Mucosa of stomach (tissue), 1 donor: ENCODE data around the gene ACADM.
A peak's percentile ranks its signal among the peaks of the same experiment; 100 is the strongest.
"Not testable (repeated sequence)": the region's sequence is repeated elsewhere in the genome, so short reads cannot be mapped to it uniquely, and the experiment has no call there.

Experiments used
- H3K27me3 ChIP-seq: one replicate; pipeline ENCODE4 v1.7.0; 2013; ENCODE audit warnings: mild to moderate bottlenecking, low read length; ENCODE audit not compliant: control insufficient read depth, insufficient read depth
- H3K36me3 ChIP-seq: one replicate; pipeline ENCODE4 v1.7.0; 2013; ENCODE audit warnings: low read length; ENCODE audit not compliant: control insufficient read depth, insufficient read depth
- H3K4me1 ChIP-seq: one replicate; pipeline ENCODE4 v1.7.0; 2013; ENCODE audit warnings: mild to moderate bottlenecking, low read length; ENCODE audit not compliant: control insufficient read depth, insufficient read depth
- H3K4me3 ChIP-seq: one replicate; pipeline ENCODE4 v1.7.0; 2013; ENCODE audit warnings: low read length
- H3K9ac ChIP-seq: one replicate; pipeline ENCODE4 v1.7.0; 2013; ENCODE audit warnings: mild to moderate bottlenecking, low read length, moderate library complexity
- H3K9me3 ChIP-seq: one replicate; pipeline ENCODE4 v1.7.0; 2013; ENCODE audit warnings: mild to moderate bottlenecking, low read length, moderate library complexity; ENCODE audit not compliant: control insufficient read depth
- donor health status: Pancreatic carcinoma.

ACADM gene

DNA sequence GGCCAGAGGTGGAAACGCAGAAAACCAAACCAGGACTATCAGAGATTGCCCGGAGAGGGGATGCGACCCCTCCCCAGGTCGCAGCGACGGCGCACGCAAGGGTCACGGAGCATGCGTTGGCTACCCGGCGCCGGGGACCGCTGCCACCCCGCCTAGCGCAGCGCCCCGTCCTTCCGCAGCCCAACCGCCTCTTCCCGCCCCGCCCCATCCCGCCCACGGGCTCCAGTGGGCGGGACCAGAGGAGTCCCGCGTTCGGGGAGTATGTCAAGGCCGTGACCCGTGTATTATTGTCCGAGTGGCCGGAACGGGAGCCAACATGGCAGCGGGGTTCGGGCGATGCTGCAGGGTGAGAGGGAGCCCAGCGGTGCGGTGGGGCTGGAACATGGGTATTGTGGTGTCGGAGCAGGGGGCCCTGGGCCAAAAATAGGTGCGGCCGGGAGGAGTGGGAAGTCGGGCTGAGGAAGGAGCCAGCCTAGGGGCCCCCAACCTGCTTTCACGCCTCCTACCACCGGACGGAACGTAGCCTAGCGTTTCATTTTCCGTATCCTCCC lies at the start of gene ACADM:
Gene ACADM, plus strand, starts transcription at position 238 of the 551 bp plus-strand sequence. Its CDS starts 79 bp downstream, at position 317.
- Histone ChIP-seq H3K4me1 (peaks cover 12% of the 10 kb centered on the region), H3K9me3 (no peaks in the 10 kb centered on the region), H3K4me3 (peak within 1 kb of the TSS; percentile 83), H3K27me3 (no peaks in the 10 kb centered on the region), H3K9ac (peak within 1 kb of the TSS; percentile 91), H3K36me3 (no peaks in the 10 kb centered on the region)

DNA sequence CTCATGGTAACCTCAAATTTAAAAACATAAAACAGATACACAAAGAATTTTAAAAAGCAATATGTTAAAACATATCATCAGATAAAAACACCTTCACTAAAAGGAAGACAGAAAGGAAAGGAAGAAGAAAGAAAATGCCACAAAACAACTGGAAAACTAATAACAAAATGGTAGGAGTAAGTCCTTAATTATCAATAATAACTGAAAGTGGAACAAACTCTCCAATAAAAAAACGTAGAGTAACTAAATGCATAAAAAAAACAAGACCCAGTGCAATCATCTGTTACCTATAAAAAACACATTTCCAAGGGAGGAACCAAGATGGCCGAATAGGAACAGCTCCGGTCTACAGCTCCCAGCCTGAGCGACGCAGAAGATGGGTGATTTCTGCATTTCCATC lies 47.1 kb upstream of the ACADM start:
- no peaks in the 10 kb centered on the region for H3K9me3 ChIP-seq
- no peak overlapping the region for H3K9ac ChIP-seq
- H3K36me3 ChIP-seq, result no peaks in the 10 kb centered on the region
- no peaks in the 10 kb centered on the region for H3K4me1 ChIP-seq
- no peak overlapping the region for H3K4me3 ChIP-seq
- no peaks in the 10 kb centered on the region for H3K27me3 ChIP-seq

GRCh38 chr1:75677964-75678363 lies 46.5 kb upstream of the ACADM start:
- not testable (repeated sequence) for H3K9me3 ChIP-seq, H3K4me1 ChIP-seq, H3K27me3 ChIP-seq, H3K36me3 ChIP-seq, H3K4me3 ChIP-seq, H3K9ac ChIP-seq

- H3K4me3 ChIP-seq, result no peak overlapping the region
- no peaks in the 10 kb centered on the region for H3K9me3 ChIP-seq
- H3K27me3 ChIP-seq, result no peaks in the 10 kb centered on the region
- no peaks in the 10 kb centered on the region for H3K4me1 ChIP-seq
- H3K36me3 ChIP-seq, result no peaks in the 10 kb centered on the region
- no peak overlapping the region for H3K9ac ChIP-seq
These were observed 34.0 kb upstream of the ACADM start for GRCh38 chr1:75690547-75690946.

DNA sequence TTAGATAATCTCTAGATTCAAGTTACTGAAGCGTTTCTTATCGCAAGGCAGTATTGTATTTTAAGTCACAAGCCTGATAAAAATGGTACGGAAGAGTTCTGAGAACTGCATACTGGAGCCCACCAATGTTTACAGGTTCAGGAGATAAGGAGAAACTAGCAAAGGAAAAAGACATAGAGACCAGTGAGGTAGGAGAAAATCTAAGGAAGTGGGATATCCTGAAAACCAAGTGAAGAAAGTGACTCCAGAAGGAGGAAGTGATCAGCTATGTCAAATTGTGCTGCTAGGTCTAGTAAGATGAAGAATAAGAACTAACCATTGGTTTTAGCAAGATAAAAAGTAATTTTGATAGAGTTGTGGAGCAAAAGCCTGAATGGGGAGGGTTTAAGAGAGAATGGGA lies 31.0 kb upstream of the ACADM start:
- no peaks in the 10 kb centered on the region for H3K9me3 ChIP-seq
- no peak overlapping the region for H3K9ac ChIP-seq
- no peaks in the 10 kb centered on the region for H3K27me3 ChIP-seq
- H3K4me3 ChIP-seq, result no peak overlapping the region
- H3K4me1 ChIP-seq, result no peaks in the 10 kb centered on the region
- H3K36me3 ChIP-seq, result no peaks in the 10 kb centered on the region

GRCh38 chr1:75696000-75696399 lies 28.5 kb upstream of the ACADM start:
- Histone ChIP-seq H3K36me3 (no peaks in the 10 kb centered on the region), H3K4me1 (no peaks in the 10 kb centered on the region), H3K4me3 (no peak overlapping the region), H3K27me3 (no peaks in the 10 kb centered on the region), H3K9me3 (no peaks in the 10 kb centered on the region), H3K9ac (no peak overlapping the region)

GRCh38 chr1:75707191-75707590 lies 17.3 kb upstream of the ACADM start:
- no peak overlapping the region for H3K4me3 ChIP-seq
- H3K36me3 ChIP-seq, result no peaks in the 10 kb centered on the region
- H3K4me1 ChIP-seq, result no peaks in the 10 kb centered on the region
- no peaks in the 10 kb centered on the region for H3K27me3 ChIP-seq
- H3K9ac ChIP-seq, result no peak overlapping the region
- no peaks in the 10 kb centered on the region for H3K9me3 ChIP-seq

DNA sequence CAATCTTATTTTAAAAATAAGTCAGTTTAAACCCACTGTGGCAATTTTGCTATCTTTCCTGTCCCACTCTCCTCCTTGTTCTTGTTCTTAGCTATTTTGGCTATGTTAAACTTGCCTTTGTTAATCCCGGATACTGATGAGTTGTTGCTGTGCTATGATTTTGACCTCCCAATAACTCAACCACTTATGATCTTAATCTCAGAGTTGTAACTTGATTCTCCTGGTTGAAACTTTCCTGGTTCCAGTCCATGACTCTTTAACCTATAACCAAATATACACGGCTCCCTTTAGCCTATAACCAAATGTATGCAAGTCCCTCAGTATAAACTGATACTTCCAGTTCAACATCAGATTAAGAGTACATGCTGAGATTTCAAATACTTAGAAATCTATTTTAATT lies 15.6 kb upstream of the ACADM start:
- no peaks in the 10 kb centered on the region for H3K9me3 ChIP-seq
- no peaks in the 10 kb centered on the region for H3K4me1 ChIP-seq
- no peak overlapping the region for H3K9ac ChIP-seq
- no peaks in the 10 kb centered on the region for H3K36me3 ChIP-seq
- no peaks in the 10 kb centered on the region for H3K27me3 ChIP-seq
- H3K4me3 ChIP-seq, result no peak overlapping the region

DNA sequence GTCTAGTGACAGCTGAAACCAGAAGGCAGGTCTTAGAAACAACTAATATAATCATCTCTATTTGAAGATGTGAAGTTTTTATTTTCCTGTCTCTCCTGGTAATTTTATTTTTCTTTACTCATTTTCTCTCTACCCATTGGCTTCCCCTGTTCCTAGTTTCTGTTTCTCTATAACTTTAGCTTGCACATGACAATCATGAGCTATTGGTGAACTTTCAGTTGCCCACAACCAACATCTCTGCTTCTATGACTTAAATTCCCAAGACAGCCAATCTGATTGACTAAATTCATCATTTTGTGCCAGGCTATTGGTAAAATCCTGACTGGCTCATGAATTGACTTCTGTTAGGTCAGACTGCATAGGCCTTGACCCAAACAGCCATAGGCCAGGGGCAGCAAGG lies 13.7 kb upstream of the ACADM start:
- Histone ChIP-seq H3K27me3 (no peaks in the 10 kb centered on the region), H3K4me3 (no peak overlapping the region), H3K4me1 (no peaks in the 10 kb centered on the region), H3K36me3 (no peaks in the 10 kb centered on the region), H3K9ac (no peak overlapping the region), H3K9me3 (no peaks in the 10 kb centered on the region)

GRCh38 chr1:75711846-75712245 lies 12.7 kb upstream of the ACADM start:
- no peak overlapping the region for H3K4me3 ChIP-seq
- no peaks in the 10 kb centered on the region for H3K36me3 ChIP-seq
- H3K27me3 ChIP-seq, result no peaks in the 10 kb centered on the region
- H3K4me1 ChIP-seq, result no peaks in the 10 kb centered on the region
- H3K9me3 ChIP-seq, result no peaks in the 10 kb centered on the region
- H3K9ac ChIP-seq, result no peak overlapping the region

DNA sequence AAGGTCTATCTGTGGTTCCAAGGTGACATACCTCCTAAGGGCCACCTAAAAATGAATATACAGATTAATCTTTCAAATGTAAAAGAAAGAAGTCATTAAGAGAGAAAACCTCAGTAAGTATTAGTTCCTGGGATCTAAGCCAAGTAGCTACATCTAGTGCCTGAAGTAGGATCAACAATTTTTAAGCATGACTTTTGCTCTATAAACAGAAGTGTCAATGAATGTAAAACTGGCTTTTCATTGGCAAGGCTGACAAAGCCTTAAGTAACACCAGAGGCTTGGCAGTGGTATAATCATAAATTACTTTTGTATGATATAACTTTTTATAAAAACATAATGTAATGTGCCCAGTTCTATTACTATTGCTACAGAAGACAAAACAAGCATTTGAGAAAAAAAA lies 12.2 kb upstream of the ACADM start:
- H3K4me3 ChIP-seq, result no peak overlapping the region
- H3K9me3 ChIP-seq, result no peaks in the 10 kb centered on the region
- H3K9ac ChIP-seq, result no peak overlapping the region
- H3K4me1 ChIP-seq, result no peaks in the 10 kb centered on the region
- H3K27me3 ChIP-seq, result no peaks in the 10 kb centered on the region
- H3K36me3 ChIP-seq, result no peaks in the 10 kb centered on the region

DNA sequence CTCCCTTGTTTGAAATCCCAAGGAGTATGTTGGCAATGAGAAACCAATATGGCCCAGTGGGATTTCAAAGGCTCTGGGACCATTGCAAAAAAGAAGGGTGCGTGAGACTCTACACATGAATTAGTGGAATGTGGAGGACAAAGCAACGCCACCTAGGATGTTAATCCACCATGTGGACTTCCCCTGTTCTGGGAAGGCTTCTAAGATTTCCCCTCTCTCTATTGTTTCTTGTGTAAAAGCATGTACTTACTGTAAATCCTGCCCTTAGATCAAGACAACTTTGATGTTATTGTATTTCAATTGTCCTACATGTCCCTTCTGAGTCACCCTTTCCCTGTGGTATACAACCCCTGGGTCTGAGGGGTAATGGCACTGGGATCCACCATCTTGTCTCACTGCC lies 4.7 kb upstream of the ACADM start:
- H3K4me3 ChIP-seq, result no peak overlapping the region
- H3K9ac ChIP-seq, result no peak overlapping the region
- H3K9me3 ChIP-seq, result no peaks in the 10 kb centered on the region
- H3K27me3 ChIP-seq, result no peaks in the 10 kb centered on the region
- H3K36me3 ChIP-seq, result no peaks in the 10 kb centered on the region
- H3K4me1 ChIP-seq, result no peaks in the 10 kb centered on the region

DNA sequence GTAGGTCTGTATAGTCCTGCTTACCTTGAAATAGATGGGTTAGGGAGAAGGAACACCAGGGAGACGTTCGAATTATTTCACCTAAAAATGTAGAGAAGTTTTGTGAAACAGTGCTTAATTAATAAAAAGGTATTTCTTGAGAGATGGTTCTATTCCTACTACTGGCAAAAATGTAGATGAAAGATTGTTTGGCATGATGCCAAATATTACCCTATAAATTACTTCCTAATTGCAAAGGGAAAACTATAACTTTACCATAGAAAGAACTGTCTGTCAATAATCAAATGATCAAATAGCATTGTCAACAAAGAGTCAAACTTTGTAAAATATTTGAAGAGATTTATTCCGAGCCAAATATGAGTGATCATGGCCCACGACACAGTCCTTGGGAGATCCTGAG lies 4.2 kb upstream of the ACADM start:
- H3K4me3 ChIP-seq, result no peak overlapping the region
- no peaks in the 10 kb centered on the region for H3K4me1 ChIP-seq
- no peaks in the 10 kb centered on the region for H3K36me3 ChIP-seq

More for the DNA sequence above, 4.2 kb upstream of the ACADM start:
- no peak overlapping the region for H3K9ac ChIP-seq
- H3K9me3 ChIP-seq, result no peaks in the 10 kb centered on the region
- no peaks in the 10 kb centered on the region for H3K27me3 ChIP-seq
